Right ventricle myocardium superior (tissue), 1 donor: ENCODE results near the gene OCRL. TPM values are rescaled to one million over a fixed set of nuclear protein-coding genes. Genes with fewer than 3 reads are reported as not detected.
A peak's percentile ranks its signal among the peaks of the same experiment; 100 is the strongest.

Source experiments
- ATAC-seq: fragments of 200-7000 bp; cut with Tn5 transposase; one replicate; pipeline ENCODE4 v1.9.1; 2020; ENCODE audit warnings: mild to moderate bottlenecking; ENCODE audit not compliant: poor library complexity
- DNase-seq: peaks from one replicate; pipeline ENCODE4 v3.0.0-alpha.2; 2020
- intact Hi-C: fragments of 100-400 bp; cut with DNase I; formaldehyde crosslinking; loops from one replicate; pipeline ENCODE4 v1.11.2; 2022
- long read RNA-seq: library from polyadenylated mRNA; unstranded; transcript quantifications from one replicate; pipeline ENCODE4 v2.0.0, GENCODE V29; 2021
- total RNA-seq: library from RNA; stranded (reverse); fragmentation: NEBNext Ultra II Directional; extraction: Animal tissue kit (Norgen Biotek cat#: 25700); gene quantifications from one replicate; pipeline ENCODE4 v1.2.1, GENCODE V29; 2021
- donor health status: DM: no; HTN: yes; CAD: no; lungs with severe emphysema.

The OCRL gene
- 9.4 TPM for total RNA-seq
- long read RNA-seq, full-length matches to known transcripts, result 3 of 5 reads
- long read RNA-seq, partial matches to known transcripts, result 1 of 5 reads
- long read RNA-seq, other reads (novel, unspliced or antisense), result 1 of 5 reads

GRCh38 chrX:129540068-129540653, at the start of gene OCRL:
Gene OCRL (plus strand): TSS chrX:129540259. CDS start chrX:129540440, 181 bp downstream.
- ATAC-seq (peak; percentile 96), DNase-seq (peak; percentile 80)
- intact Hi-C loops, result no loop called here

- intact Hi-C loops, result no loop called here
- ATAC-seq (no peak), DNase-seq (no peak)
These were observed 49.7 kb upstream of the OCRL start for GRCh38 chrX:129490330-129490729.

DNA sequence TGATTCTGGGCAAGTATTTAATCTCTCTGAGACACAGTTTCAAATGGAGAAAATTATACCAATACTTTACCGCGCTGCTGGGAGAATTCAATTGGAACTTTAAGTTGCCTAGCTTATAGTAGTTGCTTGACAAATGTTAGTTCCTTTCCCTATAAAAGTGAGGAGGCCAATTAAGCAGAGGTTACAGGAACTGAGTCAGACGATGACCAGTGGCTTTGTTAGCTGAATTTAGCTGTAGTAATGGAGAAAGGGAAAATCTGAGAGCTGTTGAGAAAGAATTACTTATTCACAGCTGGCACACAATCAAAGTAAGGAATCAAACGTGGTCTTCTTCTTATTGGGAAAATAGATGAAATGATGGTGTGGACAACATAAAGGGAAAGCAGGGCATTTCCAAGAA, 46.4 kb upstream of the OCRL start:
- ATAC-seq (no peak), DNase-seq (no peak)
- intact Hi-C loops, result no loop called here

DNA sequence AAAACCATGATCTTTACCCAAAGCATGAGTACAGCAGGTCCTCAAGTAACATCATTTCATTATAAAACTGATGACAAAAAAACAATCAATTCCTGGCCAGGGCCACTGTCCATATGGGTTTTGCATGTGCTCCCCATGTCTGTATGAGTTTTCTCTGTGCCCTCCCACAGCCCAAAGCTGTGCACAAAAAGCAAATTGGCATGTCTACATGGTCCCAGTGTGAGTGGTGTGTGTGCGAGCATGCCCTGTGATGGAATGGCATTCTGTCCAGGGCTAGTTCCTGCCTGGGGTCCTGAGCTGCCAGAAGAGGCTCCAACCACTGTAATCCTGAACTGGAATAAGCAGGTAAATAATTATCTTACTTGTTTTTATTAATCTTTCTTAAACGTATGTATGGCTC, 45.2 kb upstream of the OCRL start:
- DNase-seq (no peak), ATAC-seq (no peak)
- intact Hi-C loops, result no loop called here

DNA sequence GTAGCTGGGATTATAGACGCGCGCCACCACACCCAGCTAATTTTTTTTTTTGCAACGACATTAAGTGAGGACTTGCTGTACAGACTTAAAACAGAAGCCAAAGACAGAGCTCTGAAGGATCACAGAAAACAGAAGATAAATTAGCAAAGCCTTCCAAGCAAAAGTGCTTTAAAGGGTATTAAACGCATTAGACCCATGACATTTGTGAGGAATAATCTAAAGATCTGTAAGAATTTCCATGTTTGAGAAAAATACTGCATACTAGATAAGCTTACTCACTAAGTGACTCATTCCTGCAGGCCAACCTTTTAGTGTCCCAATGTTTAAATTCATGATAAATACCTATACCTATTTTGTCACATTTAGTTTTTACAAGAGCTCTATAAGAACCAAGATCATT, 44.2 kb upstream of the OCRL start:
- no peak for ATAC-seq
- no peak for DNase-seq
- intact Hi-C loops, result no loop called here

DNA sequence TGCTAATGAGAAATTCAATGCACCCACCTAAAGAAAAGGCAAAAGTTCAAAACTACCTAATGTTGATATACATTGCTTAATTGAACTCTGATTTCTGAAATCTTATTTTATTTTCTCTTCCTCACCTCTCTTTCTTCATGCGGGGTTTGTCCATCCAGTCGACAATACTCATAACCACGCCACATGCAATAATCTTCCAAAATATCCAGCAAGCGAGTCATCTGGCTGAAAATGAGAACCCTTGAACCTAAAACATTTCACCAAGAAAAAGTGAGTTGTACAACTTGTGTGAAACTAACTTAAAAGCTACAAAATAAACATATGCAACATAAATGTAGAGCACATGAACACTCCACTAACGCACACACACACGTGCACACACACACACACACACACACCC, 43.4 kb upstream of the OCRL start:
- intact Hi-C loops, result no loop called here
- DNase-seq (no peak), ATAC-seq (no peak)

- intact Hi-C loops, result no loop called here
- DNase-seq, result no peak
- ATAC-seq, result no peak
These were observed 42.8 kb upstream of the OCRL start for GRCh38 chrX:129497146-129497843.

- intact Hi-C loops, result no loop called here
- DNase-seq (no peak), ATAC-seq (no peak)
These were observed 29.7 kb upstream of the OCRL start for GRCh38 chrX:129510331-129510730.

- DNase-seq (no peak), ATAC-seq (no peak)
- intact Hi-C loops, result no loop called here
These were observed 28.4 kb upstream of the OCRL start for GRCh38 chrX:129511689-129512088.

DNA sequence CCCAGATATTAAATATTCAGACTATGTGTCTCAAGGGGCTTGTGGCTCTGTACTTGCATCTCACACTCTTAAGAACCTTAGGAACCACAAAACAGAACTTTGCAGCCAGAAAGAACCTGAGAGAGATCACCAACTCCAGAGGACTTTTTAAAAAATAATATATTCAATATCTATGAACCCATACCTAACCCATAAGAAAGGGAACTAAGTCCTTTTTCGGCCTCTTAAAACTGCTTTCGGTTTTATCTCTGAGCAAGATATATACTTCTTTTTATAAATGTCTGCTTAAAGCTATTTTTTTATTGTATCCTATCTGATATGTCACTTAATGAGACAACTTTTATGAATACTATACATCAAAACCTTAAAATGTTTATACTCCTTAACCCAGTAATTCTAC, 27.6 kb upstream of the OCRL start:
- intact Hi-C loops, result no loop called here
- DNase-seq (no peak), ATAC-seq (no peak)

GRCh38 chrX:129516402-129516801, 23.7 kb upstream of the OCRL start:
- no peak for DNase-seq
- intact Hi-C loops, result no loop called here

GRCh38 chrX:129520151-129520550, 19.9 kb upstream of the OCRL start:
- ATAC-seq, result no peak

More at GRCh38 chrX:129516402-129516801, 23.7 kb upstream of the OCRL start:
- ATAC-seq, result no peak

DNA sequence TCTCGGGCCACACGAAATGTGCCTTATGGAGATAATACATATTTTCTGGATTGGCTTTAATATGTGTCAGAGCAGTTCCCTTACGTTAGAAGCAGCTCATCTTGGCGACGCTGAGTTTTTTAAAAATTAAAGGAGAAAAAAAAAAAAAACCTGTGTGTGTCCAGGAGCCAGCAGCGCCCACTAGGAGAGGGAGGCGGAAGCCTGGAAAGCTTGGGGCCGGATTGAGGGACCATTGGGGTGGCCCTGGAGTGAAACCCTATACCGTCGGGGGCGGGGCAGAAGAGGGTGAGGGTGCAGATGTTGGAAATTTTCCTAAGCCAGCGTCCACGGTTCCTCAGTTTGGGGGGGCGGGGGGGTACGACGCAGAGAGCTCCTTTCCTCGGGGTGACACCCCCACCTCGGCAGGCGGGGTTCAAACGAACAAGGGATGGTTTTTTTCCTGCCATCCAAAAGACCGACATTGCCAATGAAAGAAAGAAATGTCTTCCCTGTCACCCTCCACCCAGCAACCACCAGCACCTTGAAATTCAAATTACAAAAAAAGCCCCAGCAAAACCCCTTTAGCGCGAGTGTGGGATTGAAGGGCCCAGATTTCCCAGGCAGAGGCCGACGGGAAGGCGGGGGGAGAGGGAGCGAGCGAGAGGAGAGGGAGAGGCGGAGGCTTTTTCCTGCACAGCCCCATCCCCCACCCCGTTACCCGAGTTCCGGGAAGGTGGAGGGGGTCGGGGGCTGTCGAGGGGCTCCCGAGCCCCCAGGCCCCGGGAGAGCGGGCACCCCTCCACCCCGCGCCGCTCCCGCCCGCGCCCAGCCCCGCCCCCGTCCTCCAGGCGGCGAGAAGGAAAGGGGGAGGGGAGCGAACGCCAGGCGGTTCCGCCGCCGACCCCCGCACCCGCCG, 17.6 kb upstream of the OCRL start:
- DNase-seq, result peak; percentile 68
- intact Hi-C loops, result no loop called here
- ATAC-seq, result peak; percentile 86

More at GRCh38 chrX:129520151-129520550, 19.9 kb upstream of the OCRL start:
- intact Hi-C loops, result no loop called here
- no peak for DNase-seq

DNA sequence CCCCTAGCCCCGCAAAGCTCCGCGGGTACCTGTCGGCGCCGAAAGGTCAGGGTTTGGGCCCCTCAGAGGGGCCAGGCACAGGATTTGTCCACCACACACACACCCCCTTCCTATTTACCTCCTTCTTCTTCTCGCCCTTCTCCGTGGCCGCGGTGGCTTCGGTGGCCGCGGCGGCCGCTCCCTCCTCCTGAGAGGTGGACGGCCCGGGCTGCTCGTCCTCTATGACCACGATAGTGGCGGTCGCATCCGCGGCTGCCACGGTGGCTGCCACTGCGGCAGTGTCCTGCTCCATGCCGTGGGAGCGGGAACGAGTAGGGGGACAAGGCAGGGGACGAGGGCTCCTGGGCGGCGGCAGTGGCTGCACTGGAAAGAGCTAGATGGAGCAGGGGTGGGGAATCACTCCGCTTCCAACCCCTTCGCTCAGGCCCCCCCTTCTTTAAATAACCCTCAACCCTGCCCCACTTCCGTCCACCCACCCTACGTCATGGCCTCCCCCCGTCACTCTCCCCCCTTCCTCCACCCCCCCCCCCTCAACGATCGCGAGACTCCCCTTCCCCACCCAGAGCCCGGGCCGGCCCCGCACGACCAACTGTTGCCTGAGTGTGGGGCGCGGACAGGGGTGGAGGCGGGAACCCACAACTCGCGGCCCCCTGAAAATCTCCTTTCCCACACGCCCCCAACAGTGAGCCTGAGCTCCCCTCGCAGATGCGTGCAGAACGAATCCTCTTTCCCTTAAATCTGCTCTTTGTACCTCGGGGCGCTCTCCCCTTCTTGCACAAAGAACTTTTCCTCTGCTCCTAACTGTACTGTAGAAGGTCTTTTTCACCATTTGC, 16.8 kb upstream of the OCRL start, which contains the start of gene SMARCA1:
SMARCA1 (minus strand) TSS at position 412 of the 833 bp plus-strand sequence; CDS start at position 292, 120 bp downstream.
- intact Hi-C loops, result no loop called here
- ATAC-seq (peak; percentile 86), DNase-seq (peak; percentile 57)

DNA sequence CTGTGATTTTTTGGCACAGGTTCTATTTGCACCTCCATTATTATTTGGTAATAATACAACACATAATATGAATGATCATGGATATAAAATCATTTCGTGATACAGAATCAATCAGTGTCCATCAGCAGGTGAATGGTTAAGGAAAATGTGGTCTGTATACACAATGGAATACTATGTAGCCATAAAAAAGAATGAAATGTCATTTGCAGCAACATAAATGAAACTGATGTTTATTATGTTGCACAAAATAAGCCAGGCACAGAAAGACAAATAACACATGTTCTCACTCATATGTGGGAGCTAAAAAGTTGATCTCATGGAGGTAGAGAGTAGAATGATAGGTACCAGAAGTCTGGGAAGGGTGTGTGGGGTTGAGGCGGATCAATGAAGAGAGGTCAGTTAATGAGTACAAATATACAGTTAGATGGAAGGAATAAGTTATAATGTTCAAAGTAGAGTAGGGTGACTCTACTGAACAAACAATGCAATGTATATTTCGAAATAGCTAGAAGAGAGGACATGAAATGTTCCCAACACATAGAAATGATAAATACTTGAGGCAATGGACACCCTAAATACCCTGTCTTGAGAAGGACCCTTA, 15.7 kb upstream of the OCRL start:
- DNase-seq, result no peak
- intact Hi-C loops, result no loop called here
- no peak for ATAC-seq

- intact Hi-C loops, result no loop called here
- DNase-seq (no peak), ATAC-seq (no peak)
These were observed 14.9 kb upstream of the OCRL start for GRCh38 chrX:129525162-129525561.

DNA sequence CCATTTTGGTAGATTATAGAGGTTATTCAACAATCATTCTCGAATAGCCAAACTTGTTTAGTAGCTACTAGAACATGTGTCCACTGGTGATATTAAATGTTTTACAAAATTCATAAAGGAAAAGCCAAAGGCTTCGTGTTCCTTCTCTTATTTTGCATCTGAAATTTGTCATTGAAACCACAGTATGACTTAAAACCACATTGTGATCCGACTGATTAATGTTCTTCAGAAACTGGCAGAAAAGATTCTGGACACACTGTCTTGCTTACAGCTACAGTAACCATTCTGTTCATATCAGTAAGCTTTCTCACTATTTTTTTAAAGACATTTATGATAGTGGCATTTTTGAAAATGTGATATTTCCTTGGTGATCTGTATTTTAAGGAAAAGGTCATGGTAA, 14.2 kb upstream of the OCRL start:
- DNase-seq (no peak), ATAC-seq (no peak)
- intact Hi-C loops, result no loop called here

DNA sequence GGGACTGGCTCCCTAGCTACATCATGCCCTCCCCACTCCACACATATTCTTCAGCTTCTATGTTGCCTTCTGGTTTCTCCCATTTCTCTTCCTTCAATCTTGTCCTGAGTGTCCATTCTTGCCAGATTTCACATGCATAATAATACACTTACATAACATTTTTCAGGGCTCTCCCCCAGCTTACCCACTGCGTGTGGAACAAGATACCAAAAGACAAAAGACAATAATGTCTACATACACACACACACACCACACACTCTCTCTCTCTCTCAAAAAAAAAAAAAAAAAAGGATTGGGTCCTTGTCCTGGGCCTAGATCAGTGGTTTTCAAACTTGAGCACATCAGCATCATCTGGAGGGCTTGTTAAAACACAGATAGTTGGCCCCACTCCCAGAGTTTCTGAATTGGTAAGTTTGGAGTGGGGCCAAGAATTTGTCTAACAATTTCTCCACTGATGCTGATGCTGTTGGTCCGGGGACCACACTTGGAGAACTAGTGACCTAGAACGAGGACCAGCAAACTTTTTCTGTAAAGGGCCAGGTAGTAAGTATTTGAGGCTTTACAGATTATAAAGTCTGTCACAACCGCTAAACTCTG, 10.3 kb upstream of the OCRL start:
- no peak for ATAC-seq
- intact Hi-C loops, result no loop called here

More for the DNA sequence above, 10.3 kb upstream of the OCRL start:
- DNase-seq, result no peak
